ENCODE results near the gene ANGPTL5. TPM values are rescaled to one million over a fixed set of nuclear protein-coding genes. Genes with fewer than 3 reads are reported as not detected.

The ANGPTL5 gene
- total and polyA plus RNA-seq, 2 experiments from 2014 or later: not detected

DNA sequence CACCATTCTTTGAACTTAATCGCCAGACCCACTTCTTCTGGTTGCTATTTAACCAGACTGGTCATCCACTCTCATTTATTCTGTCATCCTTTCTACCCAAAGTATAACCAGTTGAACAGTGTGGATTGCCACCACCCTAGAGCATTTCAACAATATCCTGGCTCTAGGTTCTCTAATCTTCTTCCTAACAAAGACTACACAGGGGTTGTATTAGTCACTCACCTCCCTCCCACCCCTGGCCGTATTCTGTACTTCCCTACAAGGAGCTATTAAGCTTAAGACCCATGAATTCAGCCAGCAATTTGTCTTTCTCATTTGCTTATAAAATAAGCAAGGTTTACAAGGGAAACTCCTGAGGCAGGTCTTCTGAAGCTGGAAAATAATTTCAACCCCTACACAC, 48.4 kb downstream of the ANGPTL5 start:
- H3K4me3 ChIP-seq: no peak overlapping the region
- H3K27me3 Mint-ChIP-seq (ENCODE audit: insufficient read depth, low read depth, poor library complexity): peaks cover under 1% of the 10 kb centered on the region
- H3K27me3 ChIP-seq (ENCODE audit: insufficient read depth): no peaks in the 10 kb centered on the region
- H3K4me3 Mint-ChIP-seq: no peak overlapping the region
- H3K4me2 ChIP-seq: no peak overlapping the region
- H3K36me3 Mint-ChIP-seq (ENCODE audit: low read depth): no peaks in the 10 kb centered on the region; the same call in 2 of the 3 replicates
- H3K9me3 Mint-ChIP-seq: peaks cover 9% of the 10 kb centered on the region
- no peaks in the 10 kb centered on the region for H3K4me1 ChIP-seq (ENCODE audit: insufficient read depth)
- H3K27ac ChIP-seq (ENCODE audit: low read depth): no peak overlapping the region
- DNase-seq (ENCODE audit: low spot score) (no peak), ATAC-seq (no peak)
- TF ChIP-seq, protein P1, sequence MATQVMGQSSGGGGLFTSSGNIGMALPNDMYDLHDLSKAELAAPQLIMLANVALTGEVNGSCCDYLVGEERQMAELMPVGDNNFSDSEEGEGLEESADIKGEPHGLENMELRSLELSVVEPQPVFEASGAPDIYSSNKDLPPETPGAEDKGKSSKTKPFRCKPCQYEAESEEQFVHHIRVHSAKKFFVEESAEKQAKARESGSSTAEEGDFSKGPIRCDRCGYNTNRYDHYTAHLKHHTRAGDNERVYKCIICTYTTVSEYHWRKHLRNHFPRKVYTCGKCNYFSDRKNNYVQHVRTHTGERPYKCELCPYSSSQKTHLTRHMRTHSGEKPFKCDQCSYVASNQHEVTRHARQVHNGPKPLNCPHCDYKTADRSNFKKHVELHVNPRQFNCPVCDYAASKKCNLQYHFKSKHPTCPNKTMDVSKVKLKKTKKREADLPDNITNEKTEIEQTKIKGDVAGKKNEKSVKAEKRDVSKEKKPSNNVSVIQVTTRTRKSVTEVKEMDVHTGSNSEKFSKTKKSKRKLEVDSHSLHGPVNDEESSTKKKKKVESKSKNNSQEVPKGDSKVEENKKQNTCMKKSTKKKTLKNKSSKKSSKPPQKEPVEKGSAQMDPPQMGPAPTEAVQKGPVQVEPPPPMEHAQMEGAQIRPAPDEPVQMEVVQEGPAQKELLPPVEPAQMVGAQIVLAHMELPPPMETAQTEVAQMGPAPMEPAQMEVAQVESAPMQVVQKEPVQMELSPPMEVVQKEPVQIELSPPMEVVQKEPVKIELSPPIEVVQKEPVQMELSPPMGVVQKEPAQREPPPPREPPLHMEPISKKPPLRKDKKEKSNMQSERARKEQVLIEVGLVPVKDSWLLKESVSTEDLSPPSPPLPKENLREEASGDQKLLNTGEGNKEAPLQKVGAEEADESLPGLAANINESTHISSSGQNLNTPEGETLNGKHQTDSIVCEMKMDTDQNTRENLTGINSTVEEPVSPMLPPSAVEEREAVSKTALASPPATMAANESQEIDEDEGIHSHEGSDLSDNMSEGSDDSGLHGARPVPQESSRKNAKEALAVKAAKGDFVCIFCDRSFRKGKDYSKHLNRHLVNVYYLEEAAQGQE (IDR thresholded peaks at IDR 0.05; ENCODE audit: unreplicated experiment): no peak
- no peaks in the 10 kb centered on the region for H4K20me1 ChIP-seq (replicated peaks; ENCODE audit: insufficient read depth)
- no peaks in the 10 kb centered on the region for H3K36me3 ChIP-seq (ENCODE audit: insufficient read depth)
- no peaks in the 10 kb centered on the region for H3F3A ChIP-seq (replicated peaks; ENCODE audit: low read depth)
- H3K79me2 ChIP-seq (replicated peaks; ENCODE audit: insufficient read depth): no peaks in the 10 kb centered on the region
- no peak overlapping the region for H3K27ac Mint-ChIP-seq
- peaks cover 3% of the 10 kb centered on the region for H3K4me1 Mint-ChIP-seq
- peaks cover 12% of the 10 kb centered on the region; the same call in 1 of the 2 replicates for H3K9me2 ChIP-seq (ENCODE audit: insufficient read depth)
- no peak overlapping the region for H2AFZ ChIP-seq

DNA sequence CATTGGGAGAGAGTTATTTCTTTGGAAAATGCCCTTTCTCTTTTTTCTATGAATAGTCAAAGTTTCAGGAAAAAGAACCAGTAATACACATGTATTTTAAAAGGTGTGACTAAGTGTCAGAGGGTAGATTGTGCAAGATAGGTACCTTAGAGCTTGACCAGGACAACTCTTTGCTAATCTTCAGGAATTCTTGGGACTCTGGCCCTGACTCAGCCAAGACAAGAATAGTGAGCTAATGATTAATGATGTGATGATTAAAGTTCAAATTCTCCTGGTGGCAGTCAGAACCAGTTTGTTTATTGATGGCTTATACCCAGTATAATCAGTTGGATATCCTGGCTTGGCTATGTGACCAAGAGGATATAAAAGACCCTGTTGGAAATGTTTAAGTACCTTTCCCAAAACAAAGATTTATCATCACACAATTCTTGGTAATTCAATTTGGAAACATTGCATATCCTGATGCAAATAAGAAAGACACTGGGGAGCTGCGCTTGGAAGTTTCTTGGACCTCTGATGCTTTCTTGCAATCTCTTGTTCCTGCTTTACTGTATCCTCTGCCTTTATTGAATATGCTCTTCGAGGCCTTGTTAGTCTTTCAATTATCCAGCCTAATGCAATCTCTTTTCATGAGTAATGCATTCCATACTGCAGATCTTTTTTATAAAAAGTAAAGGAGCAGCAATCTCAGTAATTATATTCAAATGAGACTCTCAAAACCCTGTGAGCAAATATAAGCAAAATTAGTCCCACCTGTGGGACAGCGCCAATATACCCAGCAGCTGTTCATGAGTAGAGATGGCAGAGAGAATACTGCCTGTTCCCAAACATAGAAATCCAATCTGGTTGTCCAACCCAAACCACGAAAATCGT, 49.5 kb downstream of the ANGPTL5 start:
- ATAC-seq: no peak
- H3K79me2 ChIP-seq (replicated peaks; ENCODE audit: insufficient read depth): no peaks in the 10 kb centered on the region
- TF ChIP-seq ZNF114 (CRISPR knock-in tag; IDR thresholded peaks at IDR 0.05) (no peak), NANOG (IDR thresholded peaks at IDR 0.05; ENCODE audit: borderline replicate concordance) (no peak), CREB1 (CRISPR knock-in tag; IDR thresholded peaks at IDR 0.05; ENCODE audit: low read depth) (no peak), EZH2phosphoT487 (IDR thresholded peaks at IDR 0.05; ENCODE audit: unreplicated experiment) (no peak)
- TF ChIP-seq, protein P2, sequence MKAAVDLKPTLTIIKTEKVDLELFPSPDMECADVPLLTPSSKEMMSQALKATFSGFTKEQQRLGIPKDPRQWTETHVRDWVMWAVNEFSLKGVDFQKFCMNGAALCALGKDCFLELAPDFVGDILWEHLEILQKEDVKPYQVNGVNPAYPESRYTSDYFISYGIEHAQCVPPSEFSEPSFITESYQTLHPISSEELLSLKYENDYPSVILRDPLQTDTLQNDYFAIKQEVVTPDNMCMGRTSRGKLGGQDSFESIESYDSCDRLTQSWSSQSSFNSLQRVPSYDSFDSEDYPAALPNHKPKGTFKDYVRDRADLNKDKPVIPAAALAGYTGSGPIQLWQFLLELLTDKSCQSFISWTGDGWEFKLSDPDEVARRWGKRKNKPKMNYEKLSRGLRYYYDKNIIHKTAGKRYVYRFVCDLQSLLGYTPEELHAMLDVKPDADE (IDR thresholded peaks at IDR 0.05): no peak
- TF ChIP-seq, protein P3, sequence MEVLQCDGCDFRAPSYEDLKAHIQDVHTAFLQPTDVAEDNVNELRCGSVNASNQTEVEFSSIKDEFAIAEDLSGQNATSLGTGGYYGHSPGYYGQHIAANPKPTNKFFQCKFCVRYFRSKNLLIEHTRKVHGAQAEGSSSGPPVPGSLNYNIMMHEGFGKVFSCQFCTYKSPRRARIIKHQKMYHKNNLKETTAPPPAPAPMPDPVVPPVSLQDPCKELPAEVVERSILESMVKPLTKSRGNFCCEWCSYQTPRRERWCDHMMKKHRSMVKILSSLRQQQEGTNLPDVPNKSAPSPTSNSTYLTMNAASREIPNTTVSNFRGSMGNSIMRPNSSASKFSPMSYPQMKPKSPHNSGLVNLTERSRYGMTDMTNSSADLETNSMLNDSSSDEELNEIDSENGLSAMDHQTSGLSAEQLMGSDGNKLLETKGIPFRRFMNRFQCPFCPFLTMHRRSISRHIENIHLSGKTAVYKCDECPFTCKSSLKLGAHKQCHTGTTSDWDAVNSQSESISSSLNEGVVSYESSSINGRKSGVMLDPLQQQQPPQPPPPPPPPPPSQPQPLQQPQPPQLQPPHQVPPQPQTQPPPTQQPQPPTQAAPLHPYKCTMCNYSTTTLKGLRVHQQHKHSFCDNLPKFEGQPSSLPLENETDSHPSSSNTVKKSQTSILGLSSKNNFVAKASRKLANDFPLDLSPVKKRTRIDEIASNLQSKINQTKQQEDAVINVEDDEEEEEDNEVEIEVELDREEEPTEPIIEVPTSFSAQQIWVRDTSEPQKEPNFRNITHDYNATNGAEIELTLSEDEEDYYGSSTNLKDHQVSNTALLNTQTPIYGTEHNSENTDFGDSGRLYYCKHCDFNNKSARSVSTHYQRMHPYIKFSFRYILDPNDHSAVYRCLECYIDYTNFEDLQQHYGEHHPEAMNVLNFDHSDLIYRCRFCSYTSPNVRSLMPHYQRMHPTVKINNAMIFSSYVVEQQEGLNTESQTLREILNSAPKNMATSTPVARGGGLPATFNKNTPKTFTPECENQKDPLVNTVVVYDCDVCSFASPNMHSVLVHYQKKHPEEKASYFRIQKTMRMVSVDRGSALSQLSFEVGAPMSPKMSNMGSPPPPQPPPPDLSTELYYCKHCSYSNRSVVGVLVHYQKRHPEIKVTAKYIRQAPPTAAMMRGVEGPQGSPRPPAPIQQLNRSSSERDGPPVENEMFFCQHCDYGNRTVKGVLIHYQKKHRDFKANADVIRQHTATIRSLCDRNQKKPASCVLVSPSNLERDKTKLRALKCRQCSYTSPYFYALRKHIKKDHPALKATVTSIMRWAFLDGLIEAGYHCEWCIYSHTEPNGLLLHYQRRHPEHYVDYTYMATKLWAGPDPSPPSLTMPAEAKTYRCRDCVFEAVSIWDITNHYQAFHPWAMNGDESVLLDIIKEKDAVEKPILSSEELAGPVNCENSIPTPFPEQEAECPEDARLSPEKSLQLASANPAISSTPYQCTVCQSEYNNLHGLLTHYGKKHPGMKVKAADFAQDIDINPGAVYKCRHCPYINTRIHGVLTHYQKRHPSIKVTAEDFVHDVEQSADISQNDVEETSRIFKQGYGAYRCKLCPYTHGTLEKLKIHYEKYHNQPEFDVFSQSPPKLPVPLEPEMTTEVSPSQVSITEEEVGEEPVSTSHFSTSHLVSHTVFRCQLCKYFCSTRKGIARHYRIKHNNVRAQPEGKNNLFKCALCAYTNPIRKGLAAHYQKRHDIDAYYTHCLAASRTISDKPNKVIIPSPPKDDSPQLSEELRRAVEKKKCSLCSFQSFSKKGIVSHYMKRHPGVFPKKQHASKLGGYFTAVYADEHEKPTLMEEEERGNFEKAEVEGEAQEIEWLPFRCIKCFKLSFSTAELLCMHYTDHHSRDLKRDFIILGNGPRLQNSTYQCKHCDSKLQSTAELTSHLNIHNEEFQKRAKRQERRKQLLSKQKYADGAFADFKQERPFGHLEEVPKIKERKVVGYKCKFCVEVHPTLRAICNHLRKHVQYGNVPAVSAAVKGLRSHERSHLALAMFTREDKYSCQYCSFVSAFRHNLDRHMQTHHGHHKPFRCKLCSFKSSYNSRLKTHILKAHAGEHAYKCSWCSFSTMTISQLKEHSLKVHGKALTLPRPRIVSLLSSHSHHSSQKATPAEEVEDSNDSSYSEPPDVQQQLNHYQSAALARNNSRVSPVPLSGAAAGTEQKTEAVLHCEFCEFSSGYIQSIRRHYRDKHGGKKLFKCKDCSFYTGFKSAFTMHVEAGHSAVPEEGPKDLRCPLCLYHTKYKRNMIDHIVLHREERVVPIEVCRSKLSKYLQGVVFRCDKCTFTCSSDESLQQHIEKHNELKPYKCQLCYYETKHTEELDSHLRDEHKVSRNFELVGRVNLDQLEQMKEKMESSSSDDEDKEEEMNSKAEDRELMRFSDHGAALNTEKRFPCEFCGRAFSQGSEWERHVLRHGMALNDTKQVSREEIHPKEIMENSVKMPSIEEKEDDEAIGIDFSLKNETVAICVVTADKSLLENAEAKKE (CRISPR knock-in tag; IDR thresholded peaks at IDR 0.05): no peak

More for the DNA sequence above, 49.5 kb downstream of the ANGPTL5 start:
- Histone ChIP-seq H3K4me2 (no peak overlapping the region), H3K27ac (ENCODE audit: low read depth) (no peak overlapping the region), H3K9me2 (ENCODE audit: insufficient read depth) (peaks cover 12% of the 10 kb centered on the region; the same call in 1 of the 2 replicates), H3K4me3 (no peak overlapping the region), H2AFZ (no peak overlapping the region), H3K4me1 (ENCODE audit: insufficient read depth) (no peaks in the 10 kb centered on the region), H3K27me3 (ENCODE audit: insufficient read depth) (no peaks in the 10 kb centered on the region), H3K36me3 (ENCODE audit: insufficient read depth) (no peaks in the 10 kb centered on the region), H4K20me1 (replicated peaks; ENCODE audit: insufficient read depth) (no peaks in the 10 kb centered on the region), H3F3A (replicated peaks; ENCODE audit: low read depth) (no peaks in the 10 kb centered on the region)
- Mint-ChIP-seq H3K27ac (no peak overlapping the region), H3K9me3 (peaks cover 9% of the 10 kb centered on the region), H3K4me3 (no peak overlapping the region), H3K4me1 (peaks cover 8% of the 10 kb centered on the region), H3K27me3 (ENCODE audit: insufficient read depth, low read depth, poor library complexity) (no peaks in the 10 kb centered on the region), H3K36me3 (ENCODE audit: low read depth) (no peaks in the 10 kb centered on the region; the same call in 2 of the 3 replicates)
- DNase-seq (ENCODE audit: low spot score): no peak

Measured in GM23338 (cell line).